Brain microvascular endothelial cell (primary cell): ENCODE results near the gene EEFSEC.

ENCODE experiments used
- DNase-seq: peaks from one replicate; pipeline ENCODE4 v3.0.0-alpha.2; 2020
- H3K27ac ChIP-seq: fragments of 250-450 bp; sonication (Bioruptor Pico); 2 replicates; pipeline ENCODE4 v1.5.1; 2020; ENCODE audit warnings: mild to moderate bottlenecking, moderate library complexity
- H3K27me3 ChIP-seq: fragments of 250-450 bp; sonication (Bioruptor Pico); replicated peaks from 2 replicates; pipeline ENCODE4 v1.5.1; 2020; ENCODE audit warnings: mild to moderate bottlenecking
- H3K36me3 ChIP-seq: fragments of 250-450 bp; sonication (Bioruptor Pico); replicated peaks from 2 replicates; pipeline ENCODE4 v1.5.1; 2020; ENCODE audit warnings: mild to moderate bottlenecking
- H3K4me3 ChIP-seq: 2 replicates; pipeline ENCODE4 v1.5.1; 2011; ENCODE audit warnings: low read depth, mild to moderate bottlenecking, control low read depth, low read length, moderate library complexity
- CTCF ChIP-seq: IDR thresholded peaks from 2 replicates; pipeline ENCODE4 v1.5.1; 2011; ENCODE audit warnings: low read depth, mild to moderate bottlenecking, moderate library complexity, low read length, control low read depth, inconsistent platforms; ENCODE audit errors: missing control alignments
- in situ Hi-C: cut with HindIII; loops from 2 replicates; pipeline ENCODE4 v1.10.0; 2017; ENCODE audit warnings: low sequenced_read_pairs, low pct_ligation_motif_present

The EEFSEC gene

GRCh38 chr3:128429751-128430150, 276.5 kb downstream of the EEFSEC start:
- Histone ChIP-seq H3K27me3 (peaks cover 49% of the 10 kb centered on the region), H3K4me3 (no peak overlapping the region), H3K27ac (no peak overlapping the region), H3K36me3 (no peaks in the 10 kb centered on the region)
- no peak for DNase-seq
- TF ChIP-seq CTCF, result no peak
- in situ Hi-C loops, result no loop called here

DNA sequence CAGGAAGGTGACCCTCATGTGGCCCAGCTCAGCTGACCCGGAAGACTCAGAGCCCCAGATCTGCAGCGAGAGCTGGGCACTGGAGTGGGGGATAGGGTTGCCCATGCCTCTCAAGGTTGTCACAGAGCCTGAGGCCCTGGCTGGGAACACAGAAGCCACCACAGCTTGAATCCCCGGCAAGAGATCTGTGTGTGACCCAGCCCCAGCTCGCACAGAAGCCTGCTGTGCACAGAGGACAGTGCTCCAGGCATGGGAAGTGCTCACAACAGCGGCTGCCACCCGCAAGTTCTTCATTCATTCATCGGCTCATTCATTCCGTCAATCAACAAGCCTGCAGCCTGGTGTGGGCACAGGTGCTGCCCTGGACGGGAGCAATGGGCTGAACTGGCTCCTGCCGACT, 277.0 kb downstream of the EEFSEC start:
- Histone ChIP-seq H3K4me3 (no peak overlapping the region), H3K27ac (no peak overlapping the region), H3K36me3 (no peaks in the 10 kb centered on the region), H3K27me3 (peaks cover 52% of the 10 kb centered on the region)
- TF ChIP-seq CTCF, result no peak
- DNase-seq, result no peak
- in situ Hi-C loops, result no loop called here

GRCh38 chr3:128430731-128431130, 277.4 kb downstream of the EEFSEC start:
- Histone ChIP-seq H3K27ac (no peak overlapping the region), H3K36me3 (no peaks in the 10 kb centered on the region), H3K27me3 (peaks cover 52% of the 10 kb centered on the region), H3K4me3 (no peak overlapping the region)
- in situ Hi-C loops, result no loop called here
- TF ChIP-seq CTCF, result no peak
- no peak for DNase-seq

DNA sequence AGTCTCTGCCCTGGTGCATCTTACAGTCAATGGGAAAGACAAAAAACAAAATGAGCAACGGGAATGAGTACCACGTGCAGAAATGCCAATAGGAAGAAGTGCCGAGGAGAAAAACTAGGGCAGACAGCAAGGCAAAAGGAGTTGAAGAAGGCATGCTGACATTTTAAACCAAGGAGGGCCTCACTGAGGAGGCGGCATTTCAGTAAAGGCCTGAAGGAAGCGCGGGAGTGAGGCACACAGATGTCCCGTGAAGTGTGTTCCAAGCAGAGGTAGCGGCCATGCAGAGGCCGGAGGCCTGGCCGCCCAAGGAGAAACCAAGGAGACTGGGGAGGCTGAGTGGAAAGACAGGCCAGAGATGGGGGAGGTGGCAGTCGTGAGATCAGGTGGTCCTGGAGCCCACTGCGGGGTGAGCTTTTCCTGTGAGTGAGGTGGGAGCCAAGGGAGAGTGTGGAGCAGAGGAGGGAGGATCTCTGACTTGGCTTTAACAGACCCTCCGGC, 278.6 kb downstream of the EEFSEC start:
- Histone ChIP-seq H3K36me3 (no peaks in the 10 kb centered on the region), H3K4me3 (no peak overlapping the region), H3K27me3 (peaks cover 55% of the 10 kb centered on the region), H3K27ac (no peak overlapping the region)
- in situ Hi-C loops, result no loop called here
- TF ChIP-seq CTCF, result no peak
- DNase-seq, result no peak

DNA sequence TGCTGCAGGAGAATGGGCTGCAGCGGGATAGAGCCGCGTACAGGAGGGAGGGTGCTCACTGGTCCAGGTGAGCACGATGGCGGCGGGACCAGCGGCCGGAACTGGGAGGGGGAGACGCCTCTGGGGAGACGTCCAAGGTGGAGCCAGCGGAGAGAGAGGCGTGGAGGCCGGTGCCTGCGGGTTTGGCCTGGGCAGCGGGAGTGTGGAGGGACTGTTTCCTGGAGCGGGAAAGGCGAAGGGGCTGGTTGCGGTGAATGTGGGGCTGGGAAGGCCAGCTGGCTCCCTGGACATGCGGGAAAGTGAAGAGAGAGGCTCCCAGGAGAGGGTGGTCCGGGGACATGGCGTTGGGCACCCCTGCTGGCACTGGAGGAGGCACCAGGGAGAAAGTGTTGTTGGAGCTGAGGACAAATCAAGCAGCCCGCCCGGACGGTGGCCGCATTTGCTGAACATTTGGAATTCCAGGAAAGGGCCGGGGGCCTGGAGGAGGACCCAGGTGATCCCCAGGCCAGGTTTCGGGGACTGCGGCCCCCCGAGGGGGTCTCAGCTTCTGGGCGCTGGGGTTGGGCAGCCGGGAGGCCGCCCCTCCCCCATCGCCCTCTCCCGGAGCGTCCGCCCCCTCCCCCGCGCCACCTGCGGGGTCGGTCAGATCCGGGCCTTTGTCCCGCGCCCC, 279.2 kb downstream of the EEFSEC start:
- no peak for DNase-seq
- no peak overlapping the region for H3K27ac ChIP-seq
- in situ Hi-C loops, result no loop called here
- no peaks in the 10 kb centered on the region for H3K36me3 ChIP-seq
- peaks cover 55% of the 10 kb centered on the region for H3K27me3 ChIP-seq
- H3K4me3 ChIP-seq, result no peak overlapping the region
- TF ChIP-seq CTCF, result no peak
